Measurements from ENCODE around the gene DDAH1.

DNA sequence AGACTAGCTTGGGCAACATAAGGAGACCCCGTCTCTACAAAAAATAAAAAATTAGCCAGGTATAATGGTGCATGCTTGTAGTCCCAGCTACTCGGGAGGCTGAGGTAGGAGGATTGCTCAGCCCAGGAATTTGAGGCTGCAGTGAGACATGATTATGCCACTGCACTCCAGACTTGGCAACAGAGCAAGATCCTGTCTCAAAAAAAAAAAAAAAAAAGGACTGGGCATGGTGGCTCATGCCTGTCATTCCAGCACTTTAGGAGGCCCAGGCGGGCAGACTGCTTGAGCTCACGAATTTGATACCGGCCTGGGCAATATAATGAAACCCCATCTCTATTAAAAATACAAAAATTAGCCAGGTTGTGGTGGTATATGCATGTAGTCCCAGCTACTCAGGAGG is 141.2 kb downstream of the DDAH1 start:
- TF ChIP-seq POLR2AphosphoS5 (IDR thresholded peaks at IDR 0.05) (no peak), CTCF (IDR thresholded peaks at IDR 0.05) (no peak)

Measured in breast epithelium (tissue), 3 donors.